GM19099 (cell line): Measurements from ENCODE around the gene USP48.

Experiments used
- POLR2A ChIP-seq: IDR thresholded peaks from 3 replicates; pipeline ENCODE4 v1.6.1; 2011; ENCODE audit warnings: low read depth; ENCODE audit not compliant: insufficient read length; ENCODE audit errors: extremely low read depth

Gene USP48

GRCh38 chr1:21734526-21734925 is 48.4 kb downstream of the USP48 start:
- no peak for TF ChIP-seq POLR2A

GRCh38 chr1:21732664-21733063 is 50.3 kb downstream of the USP48 start:
- TF ChIP-seq POLR2A, result no peak

- TF ChIP-seq POLR2A, result no peak
Observed at GRCh38 chr1:21725748-21726392, 57.1 kb downstream of the USP48 start.

GRCh38 chr1:21724570-21724969 is 58.4 kb downstream of the USP48 start:
- no peak for TF ChIP-seq POLR2A

- TF ChIP-seq POLR2A, result no peak
Observed at GRCh38 chr1:21724098-21724497, 58.9 kb downstream of the USP48 start.

- TF ChIP-seq POLR2A, result no peak
Observed at GRCh38 chr1:21721295-21721985, 61.5 kb downstream of the USP48 start.

GRCh38 chr1:21716169-21716568 is 66.8 kb downstream of the USP48 start:
- no peak for TF ChIP-seq POLR2A

GRCh38 chr1:21707891-21708290 is 75.1 kb downstream of the USP48 start:
- no peak for TF ChIP-seq POLR2A

GRCh38 chr1:21707086-21707840 is 75.7 kb downstream of the USP48 start:
- no peak for TF ChIP-seq POLR2A

GRCh38 chr1:21706151-21706835 is 76.7 kb downstream of the USP48 start:
- no peak for TF ChIP-seq POLR2A

- no peak for TF ChIP-seq POLR2A
Observed at GRCh38 chr1:21705303-21705980, 77.5 kb downstream of the USP48 start.

GRCh38 chr1:21704145-21704544 is 78.8 kb downstream of the USP48 start:
- no peak for TF ChIP-seq POLR2A

- no peak for TF ChIP-seq POLR2A
Observed at GRCh38 chr1:21703318-21703963, 79.5 kb downstream of the USP48 start.

GRCh38 chr1:21702780-21703179 is 80.2 kb downstream of the USP48 start:
- TF ChIP-seq POLR2A, result no peak
